Measurements from ENCODE around the gene ZNF423.

The ZNF423 gene

GRCh38 chr16:49594685-49595498 is 261.0 kb downstream of the ZNF423 start:
- DNase-seq: no peak

- DNase-seq: no peak
Measured at GRCh38 chr16:49594153-49594552, 261.8 kb downstream of the ZNF423 start.

GRCh38 chr16:49593424-49594040 is 262.4 kb downstream of the ZNF423 start:
- DNase-seq: no peak

GRCh38 chr16:49592546-49593423 is 263.1 kb downstream of the ZNF423 start:
- DNase-seq: no peak

- no peak for DNase-seq
Measured at GRCh38 chr16:49590166-49590871, 265.6 kb downstream of the ZNF423 start.

GRCh38 chr16:49589544-49590031 is 266.3 kb downstream of the ZNF423 start:
- DNase-seq: no peak

- DNase-seq: no peak
Measured at GRCh38 chr16:49588729-49589384, 267.1 kb downstream of the ZNF423 start.

GRCh38 chr16:49588026-49588425 is 267.9 kb downstream of the ZNF423 start:
- DNase-seq: no peak

GRCh38 chr16:49587511-49587910 is 268.4 kb downstream of the ZNF423 start:
- no peak for DNase-seq

- DNase-seq: no peak
Measured at GRCh38 chr16:49586466-49587450, 269.2 kb downstream of the ZNF423 start.

GRCh38 chr16:49585143-49585832 is 270.6 kb downstream of the ZNF423 start:
- DNase-seq: no peak

GRCh38 chr16:49583911-49584310 is 272.0 kb downstream of the ZNF423 start:
- DNase-seq: no peak

- DNase-seq: no peak
Measured at GRCh38 chr16:49581630-49582298, 274.1 kb downstream of the ZNF423 start.

- no peak for DNase-seq
Measured at GRCh38 chr16:49580751-49581303, 275.1 kb downstream of the ZNF423 start.

GRCh38 chr16:49578435-49579024 is 277.4 kb downstream of the ZNF423 start:
- no peak for DNase-seq

GRCh38 chr16:49578018-49578417 is 277.9 kb downstream of the ZNF423 start:
- no peak for DNase-seq

- DNase-seq: no peak
Measured at GRCh38 chr16:49576941-49577340, 279.0 kb downstream of the ZNF423 start.

GRCh38 chr16:49576173-49576494 is 279.8 kb downstream of the ZNF423 start:
- no peak for DNase-seq
